Measurements from ENCODE around the gene UBALD2.

- TF ChIP-seq CTCF (IDR thresholded peaks at IDR 0.05; ENCODE audit: insufficient read depth, low read length) (no peak), POLR2AphosphoS5 (IDR thresholded peaks at IDR 0.05; ENCODE audit: low read depth) (no peak)
These were observed 32.3 kb downstream of the UBALD2 start for GRCh38 chr17:76297436-76297835.
